Testis (tissue), 2 donors: ENCODE data around the gene LZTS3.

Experiments used
- CTCF ChIP-seq, 3 experiments: fragments of 450-650 bp in 2 of 3; fragments of 200-600 bp in 1 of 3; sonication (generic) in 1 of 3; IDR thresholded peaks; one replicate each; pipeline ENCODE4 v1.5.1; 2016 to 2019; ENCODE audit warnings: antibody characterized with exemption in 3 of 3, mild to moderate bottlenecking in 2 of 3, moderate library complexity in 1 of 3
- POLR2A ChIP-seq: fragments of 450-650 bp; IDR thresholded peaks from one replicate; pipeline ENCODE4 v1.6.1; 2017; ENCODE audit warnings: antibody characterized with exemption, mild to moderate bottlenecking, moderate library complexity

- TF ChIP-seq POLR2A (no peak), CTCF (IDR thresholded peaks at IDR 0.05) (no peak)
These were observed 44.9 kb downstream of the LZTS3 start for GRCh38 chr20:3128275-3128984.
